ENCODE measurements around the gene VPS11.
"Not testable (repeated sequence)": the region's sequence is repeated elsewhere in the genome, so short reads cannot be mapped to it uniquely, and the experiment has no call there.

Gene VPS11

DNA sequence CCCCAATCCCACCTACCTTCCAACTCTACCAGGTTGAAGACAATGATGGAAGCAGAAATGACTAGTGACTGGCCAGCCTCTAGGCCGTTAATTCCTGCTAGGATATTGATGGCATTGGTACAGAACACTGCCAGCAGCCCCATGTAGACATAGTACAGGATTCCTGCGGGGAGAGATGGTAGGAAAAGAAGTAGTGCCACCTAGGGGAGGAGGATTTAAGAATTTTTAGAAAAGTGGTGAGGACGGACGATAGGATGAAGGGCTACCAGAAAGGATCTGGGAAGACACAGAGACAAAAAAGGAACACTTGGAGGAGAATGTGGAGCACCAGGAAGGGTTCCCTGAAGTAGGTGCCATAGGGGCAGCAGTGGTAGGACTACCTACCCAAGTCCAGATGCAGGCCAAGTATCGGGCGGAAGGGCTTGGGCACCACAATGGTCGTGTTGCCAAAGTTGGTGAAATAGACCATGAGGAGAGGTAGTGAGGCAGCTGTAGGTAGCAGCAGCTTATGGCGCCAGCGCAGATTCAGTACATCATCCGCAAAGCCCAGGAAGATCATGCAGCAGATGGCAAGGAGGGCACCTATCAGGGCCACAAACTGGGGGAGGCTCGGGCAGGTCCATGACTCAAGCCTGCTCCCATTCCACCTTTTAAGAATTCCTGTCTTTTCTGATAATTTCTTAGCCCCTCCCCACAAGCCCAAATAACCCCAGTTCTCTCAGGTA is 32.8 kb downstream of the VPS11 start:
- H3K9me3 ChIP-seq (ENCODE audit: control insufficient read depth in 1 of 2, low read length in 2 of 2), result no peaks in the 10 kb centered on the region
- peak overlapping the region; percentile 87 to 93 for H3K9ac ChIP-seq (ENCODE audit: low read depth in 1 of 2, low read length in 2 of 2)
- H3K27ac ChIP-seq (ENCODE audit: low read depth, low read length), result no peak overlapping the region
- no peaks in the 10 kb centered on the region for H3K27me3 ChIP-seq (ENCODE audit: control insufficient read depth in 1 of 2, insufficient read depth in 2 of 2, low read length in 2 of 2)
- H3K36me3 ChIP-seq (ENCODE audit: control insufficient read depth in 1 of 2, insufficient read depth in 2 of 2, low read length in 2 of 2), result peaks cover 12 to 21% of the 10 kb centered on the region in 2 donors
- peaks cover 12 to 30% of the 10 kb centered on the region in 2 donors for H3K4me1 ChIP-seq (ENCODE audit: control insufficient read depth in 1 of 2, insufficient read depth in 2 of 2, low read length in 2 of 2)
- H3K4me3 ChIP-seq (ENCODE audit: low read depth in 1 of 2, low read length in 2 of 2), result peak overlapping the region; percentile 92 to 93

DNA sequence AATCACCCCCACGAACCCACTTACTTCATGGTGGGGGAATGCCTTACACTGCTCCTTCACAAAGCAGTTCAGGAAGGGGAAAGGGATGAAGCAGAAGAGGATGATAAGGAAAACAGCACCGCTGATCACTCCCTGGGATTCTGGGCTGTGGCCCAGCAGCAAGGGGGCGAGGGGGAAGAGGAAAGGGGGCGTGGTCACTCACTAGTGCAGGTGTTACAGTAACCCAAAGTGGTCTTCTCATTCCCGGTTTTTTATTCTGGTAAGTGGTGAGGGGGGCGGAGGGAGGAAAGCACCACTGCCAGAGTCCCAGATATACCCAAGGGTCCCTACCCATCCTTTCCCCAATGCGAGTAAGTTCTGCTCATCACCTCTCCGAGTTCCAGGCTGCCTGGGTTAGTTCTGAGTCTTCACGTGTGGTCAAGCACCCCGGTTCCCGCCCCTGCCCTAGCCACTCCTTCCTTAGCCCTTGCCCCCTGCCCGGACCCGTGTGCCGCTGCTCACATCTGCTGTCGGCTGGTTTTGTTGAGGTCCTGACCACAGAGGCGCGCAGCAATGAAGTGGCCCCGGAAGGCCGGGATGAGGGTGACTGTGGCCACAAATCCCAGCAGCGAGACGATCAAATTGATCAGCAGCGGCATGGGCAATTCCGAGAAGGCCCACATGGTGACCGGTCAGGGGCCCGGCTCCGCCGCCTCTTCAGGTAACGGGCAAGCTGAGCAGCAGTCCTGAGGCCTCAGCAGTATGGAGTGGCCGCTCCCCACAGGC is 33.6 kb downstream of the VPS11 start:
- H3K27ac ChIP-seq (ENCODE audit: low read depth, low read length), result peak overlapping the region; percentile 87
- no peaks in the 10 kb centered on the region for H3K27me3 ChIP-seq (ENCODE audit: control insufficient read depth in 1 of 2, insufficient read depth in 2 of 2, low read length in 2 of 2)
- peak overlapping the region; percentile 87 to 93 for H3K9ac ChIP-seq (ENCODE audit: low read depth in 1 of 2, low read length in 2 of 2)

DNA sequence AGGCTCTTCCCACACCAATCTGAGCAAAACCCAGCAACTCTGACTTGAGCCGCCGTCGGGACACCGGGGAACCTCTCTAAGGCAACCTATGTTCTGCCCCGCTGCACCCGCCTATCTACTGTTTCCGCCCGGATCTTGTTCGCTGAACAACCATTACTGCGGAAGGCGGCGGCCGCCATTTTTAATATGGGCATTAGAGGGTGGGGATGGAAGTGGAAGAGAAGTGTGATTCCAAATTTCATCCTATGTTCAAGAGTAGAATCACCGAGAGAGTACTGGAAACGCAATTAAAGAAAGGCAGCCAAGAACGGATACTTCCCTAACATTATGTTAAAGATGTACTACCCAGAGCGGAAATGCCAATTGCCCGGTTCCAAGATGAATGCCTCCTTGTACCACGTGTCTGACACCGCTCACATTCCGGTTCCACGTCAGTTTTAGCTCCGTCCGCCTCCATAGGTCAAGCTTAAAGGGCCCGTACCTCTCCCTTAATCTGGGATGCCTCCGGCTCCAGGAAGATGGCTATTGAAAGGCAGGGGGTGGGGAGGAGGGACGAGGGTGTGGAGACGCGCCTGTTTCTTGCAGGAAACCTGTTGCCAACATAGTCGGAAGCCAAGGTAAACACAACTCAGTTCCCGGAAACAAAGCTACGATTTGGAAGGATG is 34.3 kb downstream of the VPS11 start, which contains the start of gene DPAGT1:
Gene DPAGT1, minus strand, starts transcription at position 95 of the 665 bp plus-strand sequence. CDS start 198 bp downstream, outside the sequence.
- Histone ChIP-seq H3K4me3 (ENCODE audit: low read depth in 1 of 2, low read length in 2 of 2) (peak within 1 kb of the TSS; percentile 92 to 93), H3K36me3 (ENCODE audit: control insufficient read depth in 1 of 2, insufficient read depth in 2 of 2, low read length in 2 of 2) (peaks cover 8 to 15% of the 10 kb centered on the region in 2 donors), H3K4me1 (ENCODE audit: control insufficient read depth in 1 of 2, insufficient read depth in 2 of 2, low read length in 2 of 2) (peaks cover 20 to 37% of the 10 kb centered on the region in 2 donors), H3K9me3 (ENCODE audit: control insufficient read depth in 1 of 2, low read length in 2 of 2) (no peaks in the 10 kb centered on the region), H3K27me3 (ENCODE audit: control insufficient read depth in 1 of 2, insufficient read depth in 2 of 2, low read length in 2 of 2) (no peaks in the 10 kb centered on the region), H3K27ac (ENCODE audit: low read depth, low read length) (peak within 1 kb of the TSS; percentile 87), H3K9ac (ENCODE audit: low read depth in 1 of 2, low read length in 2 of 2) (peak within 1 kb of the TSS; percentile 87 to 93)

More for the DNA sequence above, 33.6 kb downstream of the VPS11 start:
- Histone ChIP-seq H3K9me3 (ENCODE audit: control insufficient read depth in 1 of 2, low read length in 2 of 2) (no peaks in the 10 kb centered on the region), H3K36me3 (ENCODE audit: control insufficient read depth in 1 of 2, insufficient read depth in 2 of 2, low read length in 2 of 2) (peaks cover 12 to 21% of the 10 kb centered on the region in 2 donors), H3K4me3 (ENCODE audit: low read depth in 1 of 2, low read length in 2 of 2) (peak overlapping the region; percentile 92 to 93), H3K4me1 (ENCODE audit: control insufficient read depth in 1 of 2, insufficient read depth in 2 of 2, low read length in 2 of 2) (peaks cover 13 to 30% of the 10 kb centered on the region in 2 donors)

DNA sequence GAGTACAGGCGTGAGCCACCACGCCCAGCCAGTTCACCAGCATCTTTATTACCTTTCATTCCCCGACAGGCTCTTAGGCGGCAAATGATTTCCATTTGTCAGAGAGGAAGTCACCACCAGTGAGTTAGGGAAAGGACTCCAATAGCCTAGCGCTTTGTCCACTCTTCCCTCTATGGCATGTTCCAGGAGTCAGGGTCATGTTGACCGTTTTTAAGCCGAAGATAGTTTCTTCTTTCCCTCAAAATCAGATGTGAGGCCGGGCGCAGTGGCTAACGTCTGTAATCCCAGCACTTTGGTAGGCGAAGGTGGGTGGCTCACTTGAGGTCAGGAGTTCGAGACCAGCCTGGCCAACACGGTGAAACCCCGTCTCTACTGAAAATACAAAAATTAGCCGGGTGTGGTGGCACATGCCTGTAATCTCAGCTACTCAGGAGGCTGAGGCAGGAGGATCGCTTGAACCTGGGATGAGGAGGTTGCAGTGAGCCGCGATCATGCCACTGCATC is 35.6 kb downstream of the VPS11 start:
- peak overlapping the region; percentile 55 for H3K27ac ChIP-seq (ENCODE audit: low read depth, low read length)
- peak overlapping the region in 1 of 2 donors; percentile 87 for H3K9ac ChIP-seq (ENCODE audit: low read depth in 1 of 2, low read length in 2 of 2)
- not testable (repeated sequence) for H3K27me3 ChIP-seq (ENCODE audit: control insufficient read depth in 1 of 2, insufficient read depth in 2 of 2, low read length in 2 of 2); H3K36me3 ChIP-seq (ENCODE audit: control insufficient read depth in 1 of 2, insufficient read depth in 2 of 2, low read length in 2 of 2); H3K9me3 ChIP-seq (ENCODE audit: control insufficient read depth in 1 of 2, low read length in 2 of 2)
- peak overlapping the region in 1 of 2 donors; percentile 93 for H3K4me3 ChIP-seq (ENCODE audit: low read depth in 1 of 2, low read length in 2 of 2)
- H3K4me1 ChIP-seq (ENCODE audit: control insufficient read depth in 1 of 2, insufficient read depth in 2 of 2, low read length in 2 of 2), result peaks cover 22 to 41% of the 10 kb centered on the region in 2 donors

DNA sequence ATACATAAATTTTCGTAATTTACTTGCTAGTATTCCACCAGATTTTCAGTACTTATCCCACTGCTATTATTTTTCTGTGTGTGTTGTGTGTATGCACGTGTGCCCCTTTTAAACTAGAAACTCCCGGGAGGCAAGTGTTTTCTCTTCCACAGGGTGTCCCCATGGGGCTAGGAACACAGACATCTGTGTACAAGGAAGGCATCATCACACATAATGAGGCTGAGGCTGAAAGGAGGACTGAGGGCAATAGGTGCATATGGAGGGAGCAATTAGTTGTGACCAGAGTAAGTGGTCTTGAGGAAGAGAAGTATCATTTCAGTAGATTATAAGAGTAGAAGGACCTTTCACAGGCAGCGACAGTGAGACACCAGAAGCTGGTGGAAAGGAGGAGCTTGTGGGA is 36.2 kb downstream of the VPS11 start:
- no peak overlapping the region for H3K27ac ChIP-seq (ENCODE audit: low read depth, low read length)

DNA sequence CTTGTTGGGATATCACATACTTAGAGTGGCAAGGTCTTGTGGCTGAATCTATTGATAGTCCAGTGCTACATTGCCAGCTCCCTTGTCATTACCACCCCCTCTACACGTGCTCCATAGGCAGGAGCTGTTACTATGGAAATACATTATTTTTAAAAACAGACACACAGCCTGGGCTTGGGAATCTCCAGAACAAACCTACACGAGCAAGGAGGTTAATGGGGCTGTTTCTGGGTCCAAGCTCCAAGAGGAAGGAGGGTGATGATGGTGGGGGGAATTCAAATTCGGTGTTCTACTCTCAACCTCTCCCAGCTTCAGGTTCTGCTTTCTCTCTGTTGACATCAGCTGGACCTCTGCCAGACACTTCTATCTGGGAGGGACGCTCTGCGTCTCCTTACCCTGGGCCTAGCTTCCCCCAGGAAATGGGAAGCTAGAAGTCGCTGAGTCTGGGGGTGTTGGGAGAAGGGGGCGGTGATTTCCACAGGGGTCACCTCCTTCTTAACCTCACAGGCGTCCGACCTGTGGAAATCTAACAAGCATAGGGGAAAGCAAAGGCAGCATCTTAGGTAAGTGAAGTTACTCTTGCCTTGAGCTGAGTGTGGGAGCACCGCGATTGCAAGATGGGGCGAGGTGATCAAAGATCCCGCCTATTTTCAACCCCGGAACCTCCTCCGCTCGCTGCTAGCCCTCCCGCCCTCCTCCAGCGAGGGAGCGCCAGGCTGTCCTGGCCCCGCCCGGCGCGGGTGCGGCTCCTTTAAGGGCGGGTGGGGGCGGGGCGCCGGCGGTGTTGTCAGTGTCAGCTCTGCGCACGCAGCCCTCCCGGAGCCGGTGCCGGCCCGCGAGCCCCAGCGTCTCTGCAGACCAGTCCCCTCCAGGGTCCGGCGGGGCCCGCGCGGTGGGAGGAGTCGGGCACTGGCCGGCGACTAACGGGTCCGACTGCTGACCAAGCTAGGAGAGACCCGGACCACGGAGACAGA is 39.2 kb downstream of the VPS11 start, which contains the start of gene C2CD2L:
Gene C2CD2L, plus strand, starts transcription at position 781 of the 974 bp plus-strand sequence. CDS start 398 bp downstream, outside the sequence.
- peak within 1 kb of the TSS; percentile 69 to 88 for H3K9ac ChIP-seq (ENCODE audit: low read depth in 1 of 2, low read length in 2 of 2)
- peak within 1 kb of the TSS; percentile 75 to 94 for H3K4me3 ChIP-seq (ENCODE audit: low read depth in 1 of 2, low read length in 2 of 2)
- H3K4me1 ChIP-seq (ENCODE audit: control insufficient read depth in 1 of 2, insufficient read depth in 2 of 2, low read length in 2 of 2), result peaks cover 23 to 49% of the 10 kb centered on the region in 2 donors
- peaks cover 14 to 17% of the 10 kb centered on the region in 2 donors for H3K36me3 ChIP-seq (ENCODE audit: control insufficient read depth in 1 of 2, insufficient read depth in 2 of 2, low read length in 2 of 2)
- H3K27ac ChIP-seq (ENCODE audit: low read depth, low read length), result peak within 1 kb of the TSS; percentile 82
- no peaks in the 10 kb centered on the region for H3K9me3 ChIP-seq (ENCODE audit: control insufficient read depth in 1 of 2, low read length in 2 of 2)
- no peaks in the 10 kb centered on the region for H3K27me3 ChIP-seq (ENCODE audit: control insufficient read depth in 1 of 2, insufficient read depth in 2 of 2, low read length in 2 of 2)

More for the DNA sequence above, 36.2 kb downstream of the VPS11 start:
- Histone ChIP-seq H3K27me3 (ENCODE audit: control insufficient read depth in 1 of 2, insufficient read depth in 2 of 2, low read length in 2 of 2) (no peaks in the 10 kb centered on the region), H3K36me3 (ENCODE audit: control insufficient read depth in 1 of 2, insufficient read depth in 2 of 2, low read length in 2 of 2) (no peaks in the 10 kb centered on the region), H3K4me1 (ENCODE audit: control insufficient read depth in 1 of 2, insufficient read depth in 2 of 2, low read length in 2 of 2) (peaks cover 28 to 47% of the 10 kb centered on the region in 2 donors), H3K9ac (ENCODE audit: low read depth in 1 of 2, low read length in 2 of 2) (no peak overlapping the region), H3K4me3 (ENCODE audit: low read depth in 1 of 2, low read length in 2 of 2) (no peak overlapping the region), H3K9me3 (ENCODE audit: control insufficient read depth in 1 of 2, low read length in 2 of 2) (no peaks in the 10 kb centered on the region)

DNA sequence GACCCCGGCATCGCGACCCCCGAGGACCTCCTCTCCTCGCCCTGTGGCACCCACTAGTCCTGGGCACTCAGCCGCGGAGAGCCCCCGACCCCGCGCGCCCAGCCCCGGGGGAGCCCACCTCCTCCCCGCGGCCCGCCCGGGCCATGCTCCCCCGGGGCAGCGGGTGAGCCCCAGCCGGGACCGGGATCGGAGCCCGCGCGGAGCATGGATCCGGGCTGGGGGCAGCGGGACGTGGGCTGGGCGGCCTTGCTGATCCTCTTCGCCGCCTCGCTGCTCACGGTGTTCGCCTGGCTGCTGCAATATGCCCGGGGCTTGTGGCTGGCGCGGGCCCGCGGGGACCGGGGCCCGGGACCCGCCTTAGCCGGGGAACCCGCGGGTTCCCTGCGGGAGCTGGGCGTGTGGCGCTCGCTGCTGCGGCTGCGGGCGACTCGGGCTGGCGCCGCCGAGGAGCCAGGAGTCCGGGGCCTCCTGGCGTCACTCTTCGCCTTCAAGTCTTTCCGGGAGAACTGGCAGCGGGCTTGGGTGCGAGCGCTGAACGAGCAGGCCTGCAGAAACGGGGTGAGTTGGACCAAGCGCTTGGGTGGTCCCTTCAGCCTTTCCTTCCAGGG is 40.0 kb downstream of the VPS11 start:
- peak overlapping the region; percentile 69 to 88 for H3K9ac ChIP-seq (ENCODE audit: low read depth in 1 of 2, low read length in 2 of 2)
- H3K36me3 ChIP-seq (ENCODE audit: control insufficient read depth in 1 of 2, insufficient read depth in 2 of 2, low read length in 2 of 2), result peaks cover 21 to 25% of the 10 kb centered on the region in 2 donors
- H3K4me1 ChIP-seq (ENCODE audit: control insufficient read depth in 1 of 2, insufficient read depth in 2 of 2, low read length in 2 of 2), result peaks cover 23 to 45% of the 10 kb centered on the region in 2 donors
- peak overlapping the region; percentile 75 to 94 for H3K4me3 ChIP-seq (ENCODE audit: low read depth in 1 of 2, low read length in 2 of 2)
- peak overlapping the region; percentile 48 for H3K27ac ChIP-seq (ENCODE audit: low read depth, low read length)
- no peaks in the 10 kb centered on the region for H3K27me3 ChIP-seq (ENCODE audit: control insufficient read depth in 1 of 2, insufficient read depth in 2 of 2, low read length in 2 of 2)
- H3K9me3 ChIP-seq (ENCODE audit: control insufficient read depth in 1 of 2, low read length in 2 of 2), result no peaks in the 10 kb centered on the region

DNA sequence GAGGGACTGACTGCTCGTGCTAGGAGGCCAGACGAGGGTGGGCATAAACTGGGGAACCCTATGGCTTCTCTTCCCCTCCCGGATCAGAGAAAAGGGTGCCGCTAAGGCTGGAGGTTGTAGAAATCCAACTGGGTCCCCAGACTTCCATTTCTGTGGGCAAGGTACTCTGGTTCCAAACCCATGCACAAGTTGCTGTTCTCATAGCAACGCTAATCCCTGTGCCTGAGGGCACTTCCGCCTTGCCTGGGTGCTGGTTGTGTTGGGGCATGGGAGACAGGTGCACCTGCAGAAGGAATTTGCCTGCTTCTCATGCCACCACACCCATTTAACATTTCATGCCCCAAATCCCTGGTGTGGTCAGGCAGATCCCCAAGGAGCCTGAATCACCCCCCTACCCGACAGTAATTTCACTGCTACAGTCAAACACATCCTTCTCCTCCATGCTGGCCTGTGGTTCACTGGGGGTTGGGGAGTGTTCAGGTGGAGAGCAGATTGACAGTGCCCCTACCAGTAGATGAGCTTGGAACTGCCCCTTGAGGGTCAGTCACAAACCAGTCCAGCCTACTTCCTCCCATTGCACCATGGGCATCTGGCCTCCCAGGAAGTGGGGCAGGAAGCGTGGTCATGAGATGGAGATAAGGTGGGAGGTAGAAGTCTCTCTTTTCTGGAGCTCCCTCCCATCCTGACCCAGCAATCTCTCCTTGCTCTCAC is 40.7 kb downstream of the VPS11 start:
- H3K27ac ChIP-seq (ENCODE audit: low read depth, low read length), result peak overlapping the region; percentile 48
- peak overlapping the region; percentile 75 to 94 for H3K4me3 ChIP-seq (ENCODE audit: low read depth in 1 of 2, low read length in 2 of 2)
- no peaks in the 10 kb centered on the region for H3K27me3 ChIP-seq (ENCODE audit: control insufficient read depth in 1 of 2, insufficient read depth in 2 of 2, low read length in 2 of 2)
- H3K9me3 ChIP-seq (ENCODE audit: control insufficient read depth in 1 of 2, low read length in 2 of 2), result no peaks in the 10 kb centered on the region
- peaks cover 22 to 30% of the 10 kb centered on the region in 2 donors for H3K36me3 ChIP-seq (ENCODE audit: control insufficient read depth in 1 of 2, insufficient read depth in 2 of 2, low read length in 2 of 2)
- H3K9ac ChIP-seq (ENCODE audit: low read depth in 1 of 2, low read length in 2 of 2), result peak overlapping the region; percentile 69 to 88
- H3K4me1 ChIP-seq (ENCODE audit: control insufficient read depth in 1 of 2, insufficient read depth in 2 of 2, low read length in 2 of 2), result peaks cover 23 to 39% of the 10 kb centered on the region in 2 donors
